Thyroid gland (tissue), 4 donors: ENCODE results near the gene CPNE4. TPM values are rescaled to one million over a fixed set of nuclear protein-coding genes. Genes with fewer than 3 reads are reported as not detected.

Experiments used
- DNase-seq, 2 donors: peaks; one replicate each; pipeline ENCODE4 v3.0.0-alpha.2; 2019
- H3K27ac ChIP-seq, 3 donors: fragments of 200-600 bp; sonication (generic); 1 replicate in 2 of 3; 2 replicates in 1 of 3; pipeline ENCODE4 v1.5.1; 2016 to 2019; ENCODE audit warnings: mild to moderate bottlenecking in 1 of 3, moderate library complexity in 1 of 3
- H3K27me3 ChIP-seq: fragments of 200-600 bp; sonication (generic); one replicate; pipeline ENCODE4 v1.5.1; 2019
- H3K36me3 ChIP-seq, 2 donors: fragments of 200-600 bp; sonication (generic); one replicate each; pipeline ENCODE4 v1.5.1; 2016 to 2019
- H3K4me1 ChIP-seq, 2 donors: fragments of 200-600 bp; sonication (generic); one replicate each; pipeline ENCODE4 v1.5.1; 2017 to 2019
- H3K4me3 ChIP-seq, 3 donors: fragments of 200-600 bp; sonication (generic); replicated peaks in 1 of 3; 1 replicate in 2 of 3; 2 replicates in 1 of 3; pipeline ENCODE4 v1.5.1; 2016; ENCODE audit warnings: mild to moderate bottlenecking in 1 of 3
- H3K9me3 ChIP-seq: fragments of 200-600 bp; sonication (generic); one replicate; pipeline ENCODE4 v1.5.1; 2017
- POLR2A ChIP-seq, 2 donors: fragments of 450-650 bp; IDR thresholded peaks; one replicate each; pipeline ENCODE4 v1.6.1; 2017; ENCODE audit warnings: antibody characterized with exemption in 2 of 2, mild to moderate bottlenecking in 2 of 2, moderate library complexity in 1 of 2
- WGBS, 2 donors: methylation state at CpG; one replicate each; pipeline ENCODE4 v1.1.5; 2017; 5-methylcytosine and 5-hydroxymethylcytosine counted together
- intact Hi-C: fragments of 100-400 bp; cut with DNase I; formaldehyde crosslinking; loops from one replicate; pipeline ENCODE4 v1.15.1; 2023
- total RNA-seq, 4 donors: library from RNA; depleted of rRNA; stranded (reverse); fragments of >200 nt; gene quantifications; one replicate each; pipeline ENCODE4 v1.2.3, GENCODE V29; 2016
- TF ChIP-seq, protein P1 (sequence below), 6 experiments: fragments of 200-600 bp in 3 of 6; fragments of 450-650 bp in 3 of 6; sonication (generic) in 3 of 6; IDR thresholded peaks; one replicate each; pipeline ENCODE4 v1.5.1; 2016 to 2019; ENCODE audit warnings: antibody characterized with exemption in 6 of 6, mild to moderate bottlenecking in 2 of 6, inconsistent platforms in 1 of 6, moderate library complexity in 1 of 6

The CPNE4 gene
- total RNA-seq, 4 donors from 2014 or later = not detected

DNA sequence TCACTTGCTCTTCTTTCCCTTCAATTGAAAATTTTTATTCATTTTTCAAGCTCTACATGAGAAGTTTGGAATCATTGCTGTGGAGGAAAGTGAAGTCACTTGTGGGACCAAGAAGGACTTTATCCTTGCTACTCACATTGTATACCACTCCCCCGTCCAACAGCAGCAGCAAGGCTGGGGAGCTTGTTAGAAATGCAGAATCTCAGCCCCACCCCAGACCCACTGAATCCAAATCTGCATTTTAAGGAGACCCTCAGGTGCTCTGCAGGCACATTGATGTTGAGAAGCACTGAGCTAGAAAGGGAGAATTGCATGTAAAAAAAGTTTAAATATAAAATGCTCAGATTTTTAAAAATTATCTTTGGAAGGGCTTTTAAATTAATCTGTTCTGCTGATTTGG, 329.7 kb downstream of the CPNE4 start:
- Histone ChIP-seq H3K27ac (no peak overlapping the region), H3K4me3 (no peak overlapping the region), H3K36me3 (no peaks in the 10 kb centered on the region), H3K4me1 (no peaks in the 10 kb centered on the region), H3K27me3 (no peaks in the 10 kb centered on the region), H3K9me3 (no peaks in the 10 kb centered on the region)
- 54 to 63% methylated on average over 1 of the region's 1 CpG for WGBS, 2 donors
- DNase-seq = no peak
- TF ChIP-seq POLR2A (IDR thresholded peaks at IDR 0.05) = no peak
- TF ChIP-seq, protein P1, sequence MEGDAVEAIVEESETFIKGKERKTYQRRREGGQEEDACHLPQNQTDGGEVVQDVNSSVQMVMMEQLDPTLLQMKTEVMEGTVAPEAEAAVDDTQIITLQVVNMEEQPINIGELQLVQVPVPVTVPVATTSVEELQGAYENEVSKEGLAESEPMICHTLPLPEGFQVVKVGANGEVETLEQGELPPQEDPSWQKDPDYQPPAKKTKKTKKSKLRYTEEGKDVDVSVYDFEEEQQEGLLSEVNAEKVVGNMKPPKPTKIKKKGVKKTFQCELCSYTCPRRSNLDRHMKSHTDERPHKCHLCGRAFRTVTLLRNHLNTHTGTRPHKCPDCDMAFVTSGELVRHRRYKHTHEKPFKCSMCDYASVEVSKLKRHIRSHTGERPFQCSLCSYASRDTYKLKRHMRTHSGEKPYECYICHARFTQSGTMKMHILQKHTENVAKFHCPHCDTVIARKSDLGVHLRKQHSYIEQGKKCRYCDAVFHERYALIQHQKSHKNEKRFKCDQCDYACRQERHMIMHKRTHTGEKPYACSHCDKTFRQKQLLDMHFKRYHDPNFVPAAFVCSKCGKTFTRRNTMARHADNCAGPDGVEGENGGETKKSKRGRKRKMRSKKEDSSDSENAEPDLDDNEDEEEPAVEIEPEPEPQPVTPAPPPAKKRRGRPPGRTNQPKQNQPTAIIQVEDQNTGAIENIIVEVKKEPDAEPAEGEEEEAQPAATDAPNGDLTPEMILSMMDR (IDR thresholded peaks at IDR 0.05) = no peak
- intact Hi-C loops = no loop called here

DNA sequence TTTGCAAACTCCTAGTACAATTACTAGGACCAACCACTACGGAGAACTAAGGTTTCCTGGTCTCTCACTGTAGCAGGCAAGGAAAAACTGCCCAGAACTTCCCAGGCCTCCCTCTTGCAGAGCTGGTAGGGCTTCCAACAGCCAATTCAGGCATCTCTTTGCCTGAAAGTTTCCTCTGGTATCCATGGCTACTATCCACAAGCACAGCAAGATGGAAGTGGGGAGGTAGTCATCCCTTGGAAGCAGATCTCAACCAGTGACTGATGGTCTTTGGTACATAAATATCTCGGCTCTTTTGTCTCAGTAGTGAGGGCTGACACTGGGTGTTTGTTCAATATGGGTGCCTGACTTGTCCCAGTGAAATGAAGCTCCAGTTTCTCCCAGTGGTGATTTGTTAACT, 330.7 kb downstream of the CPNE4 start:
- DNase-seq = no peak
- 79 to 83% methylated on average over 2 of the region's 2 CpGs for WGBS, 2 donors
- intact Hi-C loops = no loop called here
- H3K4me3 ChIP-seq = no peak overlapping the region
- H3K4me1 ChIP-seq = no peaks in the 10 kb centered on the region
- no peaks in the 10 kb centered on the region for H3K27me3 ChIP-seq
- no peaks in the 10 kb centered on the region for H3K36me3 ChIP-seq
- TF ChIP-seq, protein P1 (IDR thresholded peaks at IDR 0.05) = no peak
- TF ChIP-seq POLR2A (IDR thresholded peaks at IDR 0.05) = no peak
- H3K27ac ChIP-seq = no peak overlapping the region
- H3K9me3 ChIP-seq = no peaks in the 10 kb centered on the region

DNA sequence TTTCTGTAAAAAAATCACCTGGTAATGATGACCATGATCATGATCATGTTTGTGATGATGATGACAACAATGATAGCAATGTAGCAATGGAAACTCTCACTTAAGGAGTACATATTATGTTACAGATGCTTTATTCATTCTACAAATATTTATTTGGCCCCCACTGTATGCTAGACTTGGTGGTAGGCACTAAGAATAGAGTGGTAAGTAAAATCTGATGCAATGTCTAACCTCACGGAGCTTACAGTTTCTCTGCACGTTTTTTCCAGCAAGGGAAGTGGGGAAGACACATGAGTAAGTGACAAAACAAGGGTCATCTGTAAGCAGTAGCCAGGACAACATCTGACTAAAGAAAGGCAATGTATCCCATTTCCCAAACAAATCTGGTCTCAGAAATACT, 332.7 kb downstream of the CPNE4 start:
- Histone ChIP-seq H3K27ac (no peak overlapping the region), H3K27me3 (no peaks in the 10 kb centered on the region), H3K4me1 (no peaks in the 10 kb centered on the region), H3K9me3 (no peaks in the 10 kb centered on the region), H3K36me3 (no peaks in the 10 kb centered on the region), H3K4me3 (no peak overlapping the region)
- TF ChIP-seq, protein P1 (IDR thresholded peaks at IDR 0.05) = no peak
- TF ChIP-seq POLR2A (IDR thresholded peaks at IDR 0.05) = no peak
- intact Hi-C loops = no loop called here
- WGBS, 2 donors = 65 to 75% methylated on average over 2 of the region's 2 CpGs
- DNase-seq = no peak

DNA sequence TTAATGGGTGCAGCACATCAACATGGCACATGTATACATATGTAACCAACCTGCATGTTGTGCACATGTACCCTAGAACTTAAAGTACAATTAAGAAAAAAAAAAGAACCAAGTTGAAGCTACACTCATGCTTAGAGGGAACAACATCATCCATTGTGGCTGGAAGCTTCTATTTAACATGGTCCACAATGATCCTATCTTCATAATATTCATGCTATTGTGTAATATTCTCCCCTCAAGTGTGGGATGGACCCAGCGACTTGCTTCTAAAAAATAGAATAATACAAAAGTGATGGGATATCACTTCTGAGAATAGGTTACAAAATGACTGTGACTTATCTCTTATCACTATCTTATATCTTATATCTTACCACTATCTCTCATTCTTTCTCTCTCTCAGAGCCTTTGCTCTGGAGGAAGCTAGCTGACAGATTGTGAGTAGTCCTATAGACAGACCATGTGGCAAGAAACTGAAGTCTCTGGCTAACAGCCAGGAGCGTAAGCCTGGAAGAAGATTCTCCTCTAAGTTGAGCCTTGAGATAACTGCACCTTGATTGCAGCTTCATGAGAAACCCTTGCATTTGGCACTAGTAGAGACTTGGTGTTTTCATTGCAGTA, 333.6 kb downstream of the CPNE4 start:
- H3K9me3 ChIP-seq = no peaks in the 10 kb centered on the region
- no peak for DNase-seq
- no peaks in the 10 kb centered on the region for H3K36me3 ChIP-seq
- intact Hi-C loops = no loop called here
- TF ChIP-seq, protein P1 (IDR thresholded peaks at IDR 0.05) = no peak
- TF ChIP-seq POLR2A (IDR thresholded peaks at IDR 0.05) = no peak
- no peak overlapping the region for H3K4me3 ChIP-seq
- no peaks in the 10 kb centered on the region for H3K27me3 ChIP-seq
- WGBS, 2 donors = 56 to 63% methylated on average over 2 of the region's 2 CpGs
- no peak overlapping the region for H3K27ac ChIP-seq
- no peaks in the 10 kb centered on the region for H3K4me1 ChIP-seq

DNA sequence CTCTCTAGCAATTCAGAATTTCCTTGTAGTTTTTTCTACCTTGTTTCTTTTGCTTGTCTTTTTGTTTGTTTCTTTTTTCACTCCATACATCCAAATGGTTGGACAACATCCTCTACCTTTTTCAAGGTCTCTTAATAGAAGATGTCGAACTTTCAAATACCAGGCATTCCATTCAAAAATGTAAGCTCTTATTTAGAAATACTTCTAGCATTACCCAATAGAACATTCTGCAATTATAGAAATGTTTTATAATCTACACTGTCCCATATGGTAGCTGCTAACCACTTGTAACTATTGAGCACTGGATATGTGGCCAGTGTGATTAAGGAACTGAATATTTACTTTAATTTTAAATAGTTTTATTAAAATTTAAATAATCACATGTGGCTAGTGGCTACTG, 335.8 kb downstream of the CPNE4 start:
- no peak overlapping the region for H3K4me3 ChIP-seq
- H3K27ac ChIP-seq = no peak overlapping the region
- DNase-seq = no peak
- intact Hi-C loops = no loop called here
- 53 to 65% methylated on average over 1 of the region's 1 CpG for WGBS, 2 donors
- no peaks in the 10 kb centered on the region for H3K9me3 ChIP-seq
- no peaks in the 10 kb centered on the region for H3K36me3 ChIP-seq
- H3K27me3 ChIP-seq = no peaks in the 10 kb centered on the region
- no peaks in the 10 kb centered on the region for H3K4me1 ChIP-seq
- TF ChIP-seq POLR2A (IDR thresholded peaks at IDR 0.05) = no peak
- TF ChIP-seq, protein P1 (IDR thresholded peaks at IDR 0.05) = no peak
